Mammary epithelial cell (primary cell): Measurements from ENCODE around the gene POLE.

Source experiments
- EZH2 ChIP-seq: IDR thresholded peaks from 2 replicates; pipeline ENCODE4 v1.6.1; 2012; ENCODE audit warnings: low read length, inconsistent platforms, borderline replicate concordance
- TF ChIP-seq, protein P1 (sequence below), 2 donors: IDR thresholded peaks in 1 of 2; conservative IDR thresholded peaks in 1 of 2; 2 replicates each; pipeline ENCODE4 v1.5.1; 2011 to 2012; ENCODE audit warnings: inconsistent platforms in 2 of 2, low read length in 2 of 2, mild to moderate bottlenecking in 2 of 2, control low read depth in 1 of 2, low read depth in 1 of 2; ENCODE audit not compliant: insufficient read depth in 1 of 2; ENCODE audit errors: extremely low read depth in 1 of 2

- TF ChIP-seq, protein P1, sequence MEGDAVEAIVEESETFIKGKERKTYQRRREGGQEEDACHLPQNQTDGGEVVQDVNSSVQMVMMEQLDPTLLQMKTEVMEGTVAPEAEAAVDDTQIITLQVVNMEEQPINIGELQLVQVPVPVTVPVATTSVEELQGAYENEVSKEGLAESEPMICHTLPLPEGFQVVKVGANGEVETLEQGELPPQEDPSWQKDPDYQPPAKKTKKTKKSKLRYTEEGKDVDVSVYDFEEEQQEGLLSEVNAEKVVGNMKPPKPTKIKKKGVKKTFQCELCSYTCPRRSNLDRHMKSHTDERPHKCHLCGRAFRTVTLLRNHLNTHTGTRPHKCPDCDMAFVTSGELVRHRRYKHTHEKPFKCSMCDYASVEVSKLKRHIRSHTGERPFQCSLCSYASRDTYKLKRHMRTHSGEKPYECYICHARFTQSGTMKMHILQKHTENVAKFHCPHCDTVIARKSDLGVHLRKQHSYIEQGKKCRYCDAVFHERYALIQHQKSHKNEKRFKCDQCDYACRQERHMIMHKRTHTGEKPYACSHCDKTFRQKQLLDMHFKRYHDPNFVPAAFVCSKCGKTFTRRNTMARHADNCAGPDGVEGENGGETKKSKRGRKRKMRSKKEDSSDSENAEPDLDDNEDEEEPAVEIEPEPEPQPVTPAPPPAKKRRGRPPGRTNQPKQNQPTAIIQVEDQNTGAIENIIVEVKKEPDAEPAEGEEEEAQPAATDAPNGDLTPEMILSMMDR (conservative IDR thresholded peaks at IDR 0.05 in 1 of 2, IDR thresholded peaks at IDR 0.05 in 1 of 2; ENCODE audit: extremely low read depth in 1 of 2, insufficient read depth in 1 of 2, low read depth in 1 of 2, low read length in 2 of 2): no peak
- TF ChIP-seq EZH2: no peak
Observed at GRCh38 chr12:132620899-132621656, 66.1 kb downstream of the POLE start.
